ENCODE results near the gene GSDMA.

DNA sequence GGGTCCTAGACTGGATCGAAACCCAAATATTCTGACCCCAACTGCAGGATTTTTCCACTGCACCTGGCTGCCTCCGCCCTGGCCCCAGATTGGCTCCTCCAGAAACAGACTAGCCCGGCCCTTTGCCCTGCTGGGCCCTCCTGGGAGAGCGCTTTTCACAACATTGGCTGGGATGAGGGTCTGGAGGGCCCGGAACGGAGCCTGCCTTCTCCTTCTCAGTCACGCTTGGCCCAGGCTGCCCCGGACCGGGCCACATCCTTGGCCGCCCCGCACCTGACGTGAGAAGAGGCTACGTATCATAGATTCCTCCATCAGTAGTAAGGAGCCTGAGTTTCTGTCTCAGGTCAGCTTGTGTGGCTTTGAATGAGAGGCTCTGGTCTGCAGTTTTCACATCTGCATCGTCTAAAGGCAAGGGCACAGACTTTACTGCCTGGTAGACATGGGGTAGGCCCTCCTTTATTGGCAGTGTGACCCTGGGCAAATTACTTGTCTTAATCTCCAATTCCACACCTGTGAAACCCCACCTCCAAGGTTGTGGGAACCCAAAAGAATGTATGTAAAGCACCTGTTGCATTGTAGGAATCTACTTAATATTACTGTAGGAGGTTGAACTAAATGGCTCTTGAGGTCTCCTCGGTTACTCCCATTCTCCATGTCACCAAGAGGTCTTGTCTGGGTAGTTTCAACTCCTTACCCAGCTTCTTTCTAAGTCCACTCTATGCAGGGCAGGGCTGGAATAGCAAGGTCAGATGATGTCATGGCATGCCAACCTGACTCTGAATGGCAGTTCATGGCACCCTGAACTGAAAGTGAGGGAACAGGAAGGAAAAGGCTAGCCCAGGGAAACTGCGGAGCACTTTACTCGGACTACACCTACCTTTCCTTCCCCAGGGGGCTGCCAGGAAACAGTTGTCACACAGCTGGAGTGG lies 34.6 kb upstream of the GSDMA start:
- TF ChIP-seq POLR2A (IDR thresholded peaks at IDR 0.05), result no peak
- TF ChIP-seq, protein P1, sequence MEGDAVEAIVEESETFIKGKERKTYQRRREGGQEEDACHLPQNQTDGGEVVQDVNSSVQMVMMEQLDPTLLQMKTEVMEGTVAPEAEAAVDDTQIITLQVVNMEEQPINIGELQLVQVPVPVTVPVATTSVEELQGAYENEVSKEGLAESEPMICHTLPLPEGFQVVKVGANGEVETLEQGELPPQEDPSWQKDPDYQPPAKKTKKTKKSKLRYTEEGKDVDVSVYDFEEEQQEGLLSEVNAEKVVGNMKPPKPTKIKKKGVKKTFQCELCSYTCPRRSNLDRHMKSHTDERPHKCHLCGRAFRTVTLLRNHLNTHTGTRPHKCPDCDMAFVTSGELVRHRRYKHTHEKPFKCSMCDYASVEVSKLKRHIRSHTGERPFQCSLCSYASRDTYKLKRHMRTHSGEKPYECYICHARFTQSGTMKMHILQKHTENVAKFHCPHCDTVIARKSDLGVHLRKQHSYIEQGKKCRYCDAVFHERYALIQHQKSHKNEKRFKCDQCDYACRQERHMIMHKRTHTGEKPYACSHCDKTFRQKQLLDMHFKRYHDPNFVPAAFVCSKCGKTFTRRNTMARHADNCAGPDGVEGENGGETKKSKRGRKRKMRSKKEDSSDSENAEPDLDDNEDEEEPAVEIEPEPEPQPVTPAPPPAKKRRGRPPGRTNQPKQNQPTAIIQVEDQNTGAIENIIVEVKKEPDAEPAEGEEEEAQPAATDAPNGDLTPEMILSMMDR (IDR thresholded peaks at IDR 0.05), result no peak
